ELR (cell line): ENCODE data around the gene LRR1.

Experiments used
- DNase-seq: peaks from one replicate; pipeline ENCODE4 v3.0.0-alpha.2; 2015; ENCODE audit warnings: low read depth

The LRR1 gene

GRCh38 chr14:49623941-49624839, 25.4 kb downstream of the LRR1 start:
- DNase-seq: peak; percentile 44

- DNase-seq: peak; percentile 97
Observed at GRCh38 chr14:49633640-49634546, 35.2 kb downstream of the LRR1 start.

- DNase-seq: peak; percentile 83
Observed at GRCh38 chr14:49634547-49635334, 36.0 kb downstream of the LRR1 start, which contains the start of gene DNAAF2. DNAAF2 (minus strand) TSS chr14:49635244; CDS start chr14:49635149, 95 bp downstream.

- no peak for DNase-seq
Observed at GRCh38 chr14:49636866-49637265, 38.1 kb downstream of the LRR1 start.

GRCh38 chr14:49637534-49638078, 38.9 kb downstream of the LRR1 start:
- DNase-seq: no peak

- no peak for DNase-seq
Observed at GRCh38 chr14:49640540-49641417, 42.0 kb downstream of the LRR1 start.

GRCh38 chr14:49641697-49642129, 43.0 kb downstream of the LRR1 start:
- peak; percentile 26 for DNase-seq

- DNase-seq: no peak
Observed at GRCh38 chr14:49642163-49642562, 43.4 kb downstream of the LRR1 start.

- DNase-seq: no peak
Observed at GRCh38 chr14:49653508-49653907, 54.8 kb downstream of the LRR1 start.

GRCh38 chr14:49654511-49654910, 55.8 kb downstream of the LRR1 start:
- DNase-seq: no peak

GRCh38 chr14:49657500-49657899, 58.8 kb downstream of the LRR1 start:
- DNase-seq: peak; percentile 32

GRCh38 chr14:49659526-49660455, 61.1 kb downstream of the LRR1 start:
- DNase-seq: peak; percentile 33
